CD4-positive, alpha-beta T cell treated with Interleukin-17A for 4 hours (primary cell): ENCODE measurements around the gene PRKG1.

Experiments
- DNase-seq: peaks from one replicate; pipeline ENCODE4 v3.0.0-alpha.2; 2020; ENCODE audit warnings: mixed read lengths

PRKG1 gene

GRCh38 chr10:52314822-52315552 is 1240.7 kb downstream of the PRKG1 start:
- no peak for DNase-seq

DNA sequence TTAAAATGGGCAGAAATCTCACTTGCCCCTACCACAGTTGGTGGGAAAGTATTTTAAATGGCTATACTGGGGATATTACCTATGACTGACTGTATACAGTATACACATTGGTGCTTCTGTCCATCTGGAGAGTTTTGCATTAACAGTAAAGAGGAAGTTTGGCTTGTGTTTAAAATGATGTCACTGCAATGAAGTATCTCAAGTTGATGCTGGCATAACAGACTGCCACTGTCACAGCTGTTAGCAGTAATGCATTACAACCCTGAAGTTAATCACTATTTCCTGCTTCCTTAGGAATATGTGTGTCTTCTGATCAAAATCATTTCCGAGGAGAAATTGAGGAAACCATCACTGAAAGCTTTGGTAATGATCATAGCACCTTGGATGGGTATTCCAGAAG is 1241.7 kb downstream of the PRKG1 start:
- DNase-seq, result no peak

GRCh38 chr10:52316500-52316899 is 1242.2 kb downstream of the PRKG1 start:
- DNase-seq, result no peak

GRCh38 chr10:52318136-52318701 is 1243.9 kb downstream of the PRKG1 start:
- DNase-seq, result no peak

- no peak for DNase-seq
These were observed 1244.7 kb downstream of the PRKG1 start for GRCh38 chr10:52318822-52319464.

DNA sequence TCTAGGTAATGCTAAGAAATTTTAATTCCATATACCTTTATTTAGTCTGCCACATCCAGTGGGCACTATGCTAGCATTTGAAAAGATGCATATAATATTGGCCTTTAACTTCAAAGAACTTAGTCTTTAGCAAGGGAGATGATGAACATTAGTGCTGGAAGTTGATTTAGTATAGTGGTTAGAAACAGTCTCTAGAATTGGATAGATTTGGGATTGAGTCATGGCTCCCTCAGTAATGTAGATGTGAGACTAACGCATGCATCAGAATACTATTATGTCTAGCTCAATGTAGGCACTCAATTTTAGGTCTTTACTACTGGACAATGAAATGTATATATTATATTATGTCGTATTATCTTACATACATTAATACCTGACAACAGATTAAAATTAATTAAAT is 1245.6 kb downstream of the PRKG1 start:
- DNase-seq, result no peak

- no peak for DNase-seq
These were observed 1248.0 kb downstream of the PRKG1 start for GRCh38 chr10:52322323-52322722.

GRCh38 chr10:52322936-52323335 is 1248.6 kb downstream of the PRKG1 start:
- no peak for DNase-seq

GRCh38 chr10:52326382-52326781 is 1252.1 kb downstream of the PRKG1 start:
- DNase-seq, result no peak

DNA sequence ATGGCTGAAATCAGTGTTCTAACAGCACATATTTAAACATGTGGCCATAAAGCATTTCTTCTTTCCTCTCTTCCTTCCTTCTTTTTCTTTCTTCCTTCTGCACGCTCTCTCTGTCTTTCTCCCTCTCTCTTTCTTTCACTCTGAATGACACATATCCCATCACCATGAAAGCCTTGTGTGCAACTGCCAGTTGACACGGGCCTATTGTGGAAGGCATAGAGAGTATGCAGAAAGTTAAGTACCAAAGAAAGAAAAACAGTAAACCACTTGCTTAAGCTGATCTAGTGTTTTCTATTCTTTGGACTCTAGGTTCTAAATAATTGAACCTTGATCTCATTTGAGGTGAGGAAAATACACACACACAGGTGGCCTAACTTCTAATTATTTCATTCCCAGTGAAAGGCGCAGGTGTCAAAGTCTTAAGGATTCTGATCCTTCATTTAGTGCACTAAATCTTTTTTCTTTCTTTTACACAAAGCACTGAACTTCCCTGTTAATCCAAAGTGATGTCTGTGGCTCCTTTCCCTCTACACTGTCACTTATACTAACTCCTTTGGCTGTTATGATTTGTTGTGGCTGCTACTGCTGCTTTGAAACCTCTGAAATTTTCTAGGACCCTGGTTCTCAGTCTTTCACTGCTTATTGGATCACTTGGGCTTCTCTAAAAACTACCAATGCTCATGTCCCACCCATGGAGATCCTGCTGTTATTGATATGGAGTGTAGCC is 1257.5 kb downstream of the PRKG1 start:
- no peak for DNase-seq

GRCh38 chr10:52332815-52333214 is 1258.5 kb downstream of the PRKG1 start:
- DNase-seq, result no peak

GRCh38 chr10:52334595-52334994 is 1260.3 kb downstream of the PRKG1 start:
- no peak for DNase-seq

GRCh38 chr10:52335665-52336064 is 1261.4 kb downstream of the PRKG1 start:
- DNase-seq, result no peak

DNA sequence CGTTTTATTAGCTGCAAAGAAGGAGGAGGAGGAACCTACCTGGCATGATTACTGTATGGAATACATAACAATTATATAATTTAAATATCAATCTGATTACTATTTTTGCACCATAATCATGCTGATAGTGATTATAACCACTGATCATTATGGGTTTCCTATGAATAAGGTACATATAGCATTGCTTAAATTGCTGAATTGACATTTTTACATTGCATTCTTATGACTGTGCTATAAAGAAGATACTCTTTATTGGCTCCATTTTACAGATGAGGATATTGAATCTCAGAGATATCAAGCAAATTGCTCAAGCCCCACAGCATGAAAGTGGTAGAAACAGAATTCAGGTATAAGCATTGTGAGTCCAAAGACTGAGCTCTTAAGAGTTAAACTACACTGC is 1262.9 kb downstream of the PRKG1 start:
- DNase-seq, result no peak

DNA sequence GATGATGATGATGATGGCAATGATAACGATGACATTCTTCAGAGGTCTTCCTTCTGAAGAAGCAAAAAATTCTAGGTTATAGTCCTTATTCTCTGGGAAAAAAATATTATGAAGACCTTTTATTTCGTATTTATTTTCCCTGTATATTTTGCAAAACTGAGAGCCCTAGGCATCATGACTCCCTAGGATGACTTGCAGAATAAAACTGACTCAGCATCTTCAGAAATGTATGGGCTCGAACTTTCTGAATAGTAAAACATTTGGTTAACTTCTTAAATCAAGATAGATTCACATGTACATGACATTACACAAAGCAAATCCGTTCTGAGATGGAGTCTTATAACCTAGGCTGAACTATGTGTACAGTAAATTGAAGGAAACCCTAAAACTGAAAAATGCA is 1269.2 kb downstream of the PRKG1 start:
- DNase-seq, result no peak

GRCh38 chr10:52346394-52347326 is 1272.4 kb downstream of the PRKG1 start:
- DNase-seq, result no peak

DNA sequence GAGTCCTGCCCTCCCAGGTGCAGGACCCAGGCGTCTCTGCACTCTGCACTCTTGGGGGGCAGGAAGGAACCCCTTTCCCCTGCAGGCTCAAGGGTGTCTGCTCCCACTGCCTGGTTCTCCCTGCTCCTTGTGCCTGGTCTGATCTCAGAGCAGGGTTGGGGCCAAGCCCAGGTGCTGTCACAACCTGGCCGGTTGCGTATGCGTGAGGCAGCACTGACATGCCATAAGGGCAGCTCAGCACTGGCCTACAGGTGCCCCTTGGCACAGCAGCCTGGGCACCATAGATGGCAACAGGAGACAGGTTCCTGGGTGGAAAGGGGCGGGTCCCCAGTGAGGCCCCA is 1273.0 kb downstream of the PRKG1 start:
- DNase-seq, result no peak
